ENCODE data around the gene LAPTM4A.
"Not testable (repeated sequence)": the region's sequence is repeated elsewhere in the genome, so short reads cannot be mapped to it uniquely, and the experiment has no call there.

Gene LAPTM4A

GRCh38 chr2:20061476-20061875, 10.0 kb upstream of the LAPTM4A start:
- no peak for DNase-seq (ENCODE audit: insufficient read length)
- FAIRE-seq = no peak
- TF ChIP-seq TAF1 (IDR thresholded peaks at IDR 0.05; ENCODE audit: borderline replicate concordance, low read depth, low read length) (no peak), POLR2AphosphoS5 (IDR thresholded peaks at IDR 0.05; ENCODE audit: low read depth, low read length) (no peak), POLR2A (IDR thresholded peaks at IDR 0.05; ENCODE audit: low read depth, low read length) (no peak)

GRCh38 chr2:20060106-20060505, 8.7 kb upstream of the LAPTM4A start:
- FAIRE-seq (no peak), DNase-seq (ENCODE audit: insufficient read length) (no peak)
- TF ChIP-seq TAF1 (IDR thresholded peaks at IDR 0.05; ENCODE audit: borderline replicate concordance, low read depth, low read length) (no peak), POLR2A (IDR thresholded peaks at IDR 0.05; ENCODE audit: low read depth, low read length) (no peak), POLR2AphosphoS5 (IDR thresholded peaks at IDR 0.05; ENCODE audit: low read depth, low read length) (no peak)

DNA sequence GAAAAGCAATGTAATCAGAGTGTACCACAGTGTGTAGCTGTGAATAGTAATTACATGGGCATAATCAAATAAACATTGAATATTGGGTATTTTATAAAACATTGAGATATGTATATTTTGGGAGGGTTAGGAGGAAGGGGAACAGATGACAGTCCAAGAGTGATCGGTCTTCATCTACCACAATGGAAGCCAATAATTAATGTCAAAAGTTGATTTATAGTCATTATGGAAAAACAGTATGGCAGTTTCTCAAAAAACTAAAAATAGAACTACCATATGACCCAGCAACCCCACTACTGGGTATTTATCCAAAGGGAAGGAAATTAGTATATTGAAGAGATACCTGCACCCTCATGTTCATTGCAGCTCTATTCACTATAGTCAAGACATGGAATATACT, 5.8 kb upstream of the LAPTM4A start:
- no peak for FAIRE-seq
- no peak for DNase-seq (ENCODE audit: insufficient read length)
- TF ChIP-seq POLR2AphosphoS5 (IDR thresholded peaks at IDR 0.05; ENCODE audit: low read depth, low read length) = no peak

GRCh38 chr2:20054931-20055330, 3.5 kb upstream of the LAPTM4A start:
- TF ChIP-seq POLR2A (IDR thresholded peaks at IDR 0.05; ENCODE audit: low read depth, low read length) (no peak), POLR2AphosphoS5 (IDR thresholded peaks at IDR 0.05; ENCODE audit: low read depth, low read length) (no peak), TAF1 (IDR thresholded peaks at IDR 0.05; ENCODE audit: borderline replicate concordance, low read depth, low read length) (no peak)
- no peak for FAIRE-seq
- no peak for DNase-seq (ENCODE audit: insufficient read length)

DNA sequence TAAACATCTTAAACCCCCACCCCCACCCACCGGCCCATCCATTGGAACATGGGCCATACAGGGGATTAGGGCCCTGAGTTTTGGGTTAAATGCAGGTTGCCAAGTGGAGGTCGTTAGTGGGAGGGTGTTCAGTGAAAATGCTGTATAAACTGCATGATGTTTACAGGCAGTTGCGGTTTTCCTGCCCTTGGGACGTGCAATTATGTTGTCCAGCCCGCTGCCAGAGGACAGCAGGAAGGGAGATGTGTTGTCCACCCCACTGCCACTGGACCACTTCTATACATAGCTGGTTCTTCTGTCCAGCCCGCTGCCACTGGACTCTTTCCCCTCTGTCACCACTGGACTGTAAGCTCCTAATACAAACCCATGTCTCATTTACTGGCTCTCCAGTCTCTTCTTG, 2.7 kb upstream of the LAPTM4A start:
- no peak for DNase-seq (ENCODE audit: insufficient read length)
- no peak for FAIRE-seq
- TF ChIP-seq POLR2AphosphoS5 (IDR thresholded peaks at IDR 0.05; ENCODE audit: low read depth, low read length) (no peak), TAF1 (IDR thresholded peaks at IDR 0.05; ENCODE audit: borderline replicate concordance, low read depth, low read length) (no peak)

- TF ChIP-seq TAF1 (IDR thresholded peaks at IDR 0.05; ENCODE audit: borderline replicate concordance, low read depth, low read length) = no peak
- no peak for TF ChIP-seq POLR2AphosphoS5 (IDR thresholded peaks at IDR 0.05; ENCODE audit: low read depth, low read length)
- no peak for TF ChIP-seq POLR2A (IDR thresholded peaks at IDR 0.05; ENCODE audit: low read depth, low read length)
- FAIRE-seq = no peak
- DNase-seq (ENCODE audit: insufficient read length) = no peak
Measured at GRCh38 chr2:20052861-20053281, 1.4 kb upstream of the LAPTM4A start.

DNA sequence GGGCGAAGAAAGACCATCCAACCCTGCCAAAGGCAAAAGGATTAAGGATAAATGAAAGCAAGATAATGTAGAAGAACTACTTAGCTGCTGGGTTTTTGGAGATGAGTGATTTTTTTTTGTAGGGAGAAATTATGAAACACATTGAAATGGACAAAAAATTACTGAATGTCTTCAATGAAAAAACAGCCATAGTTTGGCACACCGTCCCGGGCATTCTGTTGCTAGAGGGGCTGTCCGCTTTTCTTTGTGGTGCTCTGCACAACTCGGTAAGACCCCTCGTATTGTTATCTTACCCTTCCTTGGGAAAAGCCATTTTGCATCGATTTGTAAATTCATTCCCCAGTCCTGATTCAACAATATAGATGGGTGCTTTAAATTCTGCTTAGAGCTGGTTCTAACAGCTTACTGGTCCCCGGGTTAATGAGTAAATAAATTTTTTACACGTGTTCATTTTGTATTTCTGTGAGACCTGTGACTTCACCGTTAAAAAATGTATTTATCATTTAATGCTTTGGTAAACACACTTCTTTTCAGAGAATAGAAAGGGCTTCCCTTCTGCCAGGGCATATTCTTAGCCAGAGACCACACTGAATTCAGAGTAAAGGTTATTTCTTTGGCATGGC, 912 bp upstream of the LAPTM4A start:
- DNase-seq (ENCODE audit: insufficient read length) (no peak), FAIRE-seq (no peak)
- no peak for TF ChIP-seq TAF1 (IDR thresholded peaks at IDR 0.05; ENCODE audit: borderline replicate concordance, low read depth, low read length)
- no peak for TF ChIP-seq POLR2AphosphoS5 (IDR thresholded peaks at IDR 0.05; ENCODE audit: low read depth, low read length)
- TF ChIP-seq POLR2A (IDR thresholded peaks at IDR 0.05; ENCODE audit: low read depth, low read length) = no peak

GRCh38 chr2:20050646-20051531, 539 bp downstream of the LAPTM4A start:
- FAIRE-seq (peak; percentile 42), DNase-seq (ENCODE audit: insufficient read length) (no peak)
- no peak for TF ChIP-seq POLR2AphosphoS5 (IDR thresholded peaks at IDR 0.05; ENCODE audit: low read depth, low read length)
- TF ChIP-seq TAF1 (IDR thresholded peaks at IDR 0.05; ENCODE audit: borderline replicate concordance, low read depth, low read length) = 0 out of 2 replicates have a peak, but pooled peaks have one; percentile 15

GRCh38 chr2:20050104-20050645, 1.3 kb downstream of the LAPTM4A start:
- TF ChIP-seq POLR2A (IDR thresholded peaks at IDR 0.05; ENCODE audit: low read depth, low read length) (0 out of 2 replicates have a peak, but pooled peaks have one; percentile 28), POLR2AphosphoS5 (IDR thresholded peaks at IDR 0.05; ENCODE audit: low read depth, low read length) (no peak), TAF1 (IDR thresholded peaks at IDR 0.05; ENCODE audit: borderline replicate concordance, low read depth, low read length) (no peak)
- no peak for DNase-seq (ENCODE audit: insufficient read length)
- FAIRE-seq = peak; percentile 71

GRCh38 chr2:20049637-20050036, 1.8 kb downstream of the LAPTM4A start:
- TF ChIP-seq POLR2A (IDR thresholded peaks at IDR 0.05; ENCODE audit: low read depth, low read length) (no peak), POLR2AphosphoS5 (IDR thresholded peaks at IDR 0.05; ENCODE audit: low read depth, low read length) (no peak), TAF1 (IDR thresholded peaks at IDR 0.05; ENCODE audit: borderline replicate concordance, low read depth, low read length) (no peak)
- no peak for FAIRE-seq

DNA sequence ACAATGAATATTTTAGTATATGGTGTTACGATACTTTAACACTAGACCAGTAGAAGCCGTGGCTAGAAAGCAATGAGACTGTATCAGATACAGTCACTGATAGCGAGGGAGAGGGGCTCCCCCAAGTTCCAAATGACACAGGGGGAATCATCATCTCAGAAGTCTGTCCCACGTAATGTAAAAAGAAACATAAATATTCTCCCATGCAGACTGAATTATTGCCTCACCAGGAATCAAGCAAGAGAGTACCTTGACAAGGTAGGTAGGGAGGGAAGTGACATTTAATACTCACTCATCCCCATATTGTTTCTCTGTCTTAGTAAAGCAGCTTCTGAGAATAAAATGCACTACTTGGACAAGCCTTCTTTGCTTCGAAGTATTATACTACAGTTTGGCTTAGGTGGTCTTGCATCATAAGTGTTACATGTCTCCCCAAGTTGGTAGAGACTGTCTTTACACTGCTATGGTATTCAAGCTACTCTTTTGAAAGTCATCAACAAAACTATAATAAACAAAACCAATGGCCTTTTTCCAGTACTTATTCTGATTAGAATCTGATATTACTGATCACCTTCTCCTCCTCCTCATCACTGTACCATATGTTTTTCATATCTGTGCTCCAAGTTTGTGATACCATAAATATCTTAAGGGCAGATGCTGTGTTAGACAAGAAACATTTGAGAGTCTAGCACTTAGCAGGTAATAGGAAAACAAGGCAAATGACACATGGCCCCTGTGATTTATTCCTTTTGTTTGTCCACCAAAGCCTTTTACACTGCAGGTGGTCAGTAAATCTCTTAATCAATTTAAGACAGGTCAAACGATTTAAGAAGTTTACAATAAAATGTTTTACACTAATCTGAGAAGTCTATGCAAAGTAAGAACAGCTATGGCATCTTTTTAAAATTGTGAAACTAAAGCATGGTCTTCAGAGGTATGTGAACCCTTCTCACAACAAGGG, 2.7 kb downstream of the LAPTM4A start:
- no peak for DNase-seq (ENCODE audit: insufficient read length)
- TF ChIP-seq TAF1 (IDR thresholded peaks at IDR 0.05; ENCODE audit: borderline replicate concordance, low read depth, low read length) (no peak), POLR2AphosphoS5 (IDR thresholded peaks at IDR 0.05; ENCODE audit: low read depth, low read length) (no peak), POLR2A (IDR thresholded peaks at IDR 0.05; ENCODE audit: low read depth, low read length) (no peak)
- FAIRE-seq = no peak

More at GRCh38 chr2:20049637-20050036, 1.8 kb downstream of the LAPTM4A start:
- DNase-seq (ENCODE audit: insufficient read length) = no peak

DNA sequence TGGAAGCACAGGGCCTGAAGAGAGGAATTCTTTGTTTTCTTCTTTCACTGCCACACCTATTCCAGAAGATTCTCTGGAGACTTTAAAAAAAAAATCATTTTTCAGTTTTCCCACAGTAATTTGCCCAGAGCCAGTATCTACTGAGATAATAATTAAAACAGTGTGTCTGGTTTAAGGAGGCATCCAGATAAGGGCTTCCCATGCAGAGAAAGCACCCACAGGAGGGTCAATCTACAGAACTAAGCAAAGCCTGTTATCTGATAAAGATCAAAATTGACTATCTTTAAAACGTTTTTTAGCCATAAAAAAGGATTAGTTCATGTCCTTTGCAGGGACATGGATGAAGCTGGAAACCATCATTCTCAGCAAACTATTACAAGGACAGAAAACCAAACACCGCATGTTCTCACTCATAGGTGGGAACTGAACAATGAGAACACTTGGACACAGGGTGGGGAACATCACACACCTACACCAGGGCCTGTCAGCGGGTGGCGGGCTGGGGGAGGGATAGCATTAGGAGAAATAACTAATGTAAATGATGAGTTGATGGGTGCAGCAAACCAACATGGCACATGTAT, 5.6 kb downstream of the LAPTM4A start:
- DNase-seq (ENCODE audit: insufficient read length); FAIRE-seq: not testable (repeated sequence)
